ENCODE measurements around the gene ANKDD1B. TPM values are rescaled to one million over a fixed set of nuclear protein-coding genes. Genes with fewer than 3 reads are reported as not detected.

The ANKDD1B gene
- total and polyA plus RNA-seq, 9 of the 15 experiments (the other 6 are each of a cell fraction or from before 2014, with no cell fraction given): 0.04 to 0.29 (median 0.18) TPM; not detected in 1

GRCh38 chr5:75567710-75568109 is 43.5 kb upstream of the ANKDD1B start (continued):
- TF ChIP-seq, protein P1, sequence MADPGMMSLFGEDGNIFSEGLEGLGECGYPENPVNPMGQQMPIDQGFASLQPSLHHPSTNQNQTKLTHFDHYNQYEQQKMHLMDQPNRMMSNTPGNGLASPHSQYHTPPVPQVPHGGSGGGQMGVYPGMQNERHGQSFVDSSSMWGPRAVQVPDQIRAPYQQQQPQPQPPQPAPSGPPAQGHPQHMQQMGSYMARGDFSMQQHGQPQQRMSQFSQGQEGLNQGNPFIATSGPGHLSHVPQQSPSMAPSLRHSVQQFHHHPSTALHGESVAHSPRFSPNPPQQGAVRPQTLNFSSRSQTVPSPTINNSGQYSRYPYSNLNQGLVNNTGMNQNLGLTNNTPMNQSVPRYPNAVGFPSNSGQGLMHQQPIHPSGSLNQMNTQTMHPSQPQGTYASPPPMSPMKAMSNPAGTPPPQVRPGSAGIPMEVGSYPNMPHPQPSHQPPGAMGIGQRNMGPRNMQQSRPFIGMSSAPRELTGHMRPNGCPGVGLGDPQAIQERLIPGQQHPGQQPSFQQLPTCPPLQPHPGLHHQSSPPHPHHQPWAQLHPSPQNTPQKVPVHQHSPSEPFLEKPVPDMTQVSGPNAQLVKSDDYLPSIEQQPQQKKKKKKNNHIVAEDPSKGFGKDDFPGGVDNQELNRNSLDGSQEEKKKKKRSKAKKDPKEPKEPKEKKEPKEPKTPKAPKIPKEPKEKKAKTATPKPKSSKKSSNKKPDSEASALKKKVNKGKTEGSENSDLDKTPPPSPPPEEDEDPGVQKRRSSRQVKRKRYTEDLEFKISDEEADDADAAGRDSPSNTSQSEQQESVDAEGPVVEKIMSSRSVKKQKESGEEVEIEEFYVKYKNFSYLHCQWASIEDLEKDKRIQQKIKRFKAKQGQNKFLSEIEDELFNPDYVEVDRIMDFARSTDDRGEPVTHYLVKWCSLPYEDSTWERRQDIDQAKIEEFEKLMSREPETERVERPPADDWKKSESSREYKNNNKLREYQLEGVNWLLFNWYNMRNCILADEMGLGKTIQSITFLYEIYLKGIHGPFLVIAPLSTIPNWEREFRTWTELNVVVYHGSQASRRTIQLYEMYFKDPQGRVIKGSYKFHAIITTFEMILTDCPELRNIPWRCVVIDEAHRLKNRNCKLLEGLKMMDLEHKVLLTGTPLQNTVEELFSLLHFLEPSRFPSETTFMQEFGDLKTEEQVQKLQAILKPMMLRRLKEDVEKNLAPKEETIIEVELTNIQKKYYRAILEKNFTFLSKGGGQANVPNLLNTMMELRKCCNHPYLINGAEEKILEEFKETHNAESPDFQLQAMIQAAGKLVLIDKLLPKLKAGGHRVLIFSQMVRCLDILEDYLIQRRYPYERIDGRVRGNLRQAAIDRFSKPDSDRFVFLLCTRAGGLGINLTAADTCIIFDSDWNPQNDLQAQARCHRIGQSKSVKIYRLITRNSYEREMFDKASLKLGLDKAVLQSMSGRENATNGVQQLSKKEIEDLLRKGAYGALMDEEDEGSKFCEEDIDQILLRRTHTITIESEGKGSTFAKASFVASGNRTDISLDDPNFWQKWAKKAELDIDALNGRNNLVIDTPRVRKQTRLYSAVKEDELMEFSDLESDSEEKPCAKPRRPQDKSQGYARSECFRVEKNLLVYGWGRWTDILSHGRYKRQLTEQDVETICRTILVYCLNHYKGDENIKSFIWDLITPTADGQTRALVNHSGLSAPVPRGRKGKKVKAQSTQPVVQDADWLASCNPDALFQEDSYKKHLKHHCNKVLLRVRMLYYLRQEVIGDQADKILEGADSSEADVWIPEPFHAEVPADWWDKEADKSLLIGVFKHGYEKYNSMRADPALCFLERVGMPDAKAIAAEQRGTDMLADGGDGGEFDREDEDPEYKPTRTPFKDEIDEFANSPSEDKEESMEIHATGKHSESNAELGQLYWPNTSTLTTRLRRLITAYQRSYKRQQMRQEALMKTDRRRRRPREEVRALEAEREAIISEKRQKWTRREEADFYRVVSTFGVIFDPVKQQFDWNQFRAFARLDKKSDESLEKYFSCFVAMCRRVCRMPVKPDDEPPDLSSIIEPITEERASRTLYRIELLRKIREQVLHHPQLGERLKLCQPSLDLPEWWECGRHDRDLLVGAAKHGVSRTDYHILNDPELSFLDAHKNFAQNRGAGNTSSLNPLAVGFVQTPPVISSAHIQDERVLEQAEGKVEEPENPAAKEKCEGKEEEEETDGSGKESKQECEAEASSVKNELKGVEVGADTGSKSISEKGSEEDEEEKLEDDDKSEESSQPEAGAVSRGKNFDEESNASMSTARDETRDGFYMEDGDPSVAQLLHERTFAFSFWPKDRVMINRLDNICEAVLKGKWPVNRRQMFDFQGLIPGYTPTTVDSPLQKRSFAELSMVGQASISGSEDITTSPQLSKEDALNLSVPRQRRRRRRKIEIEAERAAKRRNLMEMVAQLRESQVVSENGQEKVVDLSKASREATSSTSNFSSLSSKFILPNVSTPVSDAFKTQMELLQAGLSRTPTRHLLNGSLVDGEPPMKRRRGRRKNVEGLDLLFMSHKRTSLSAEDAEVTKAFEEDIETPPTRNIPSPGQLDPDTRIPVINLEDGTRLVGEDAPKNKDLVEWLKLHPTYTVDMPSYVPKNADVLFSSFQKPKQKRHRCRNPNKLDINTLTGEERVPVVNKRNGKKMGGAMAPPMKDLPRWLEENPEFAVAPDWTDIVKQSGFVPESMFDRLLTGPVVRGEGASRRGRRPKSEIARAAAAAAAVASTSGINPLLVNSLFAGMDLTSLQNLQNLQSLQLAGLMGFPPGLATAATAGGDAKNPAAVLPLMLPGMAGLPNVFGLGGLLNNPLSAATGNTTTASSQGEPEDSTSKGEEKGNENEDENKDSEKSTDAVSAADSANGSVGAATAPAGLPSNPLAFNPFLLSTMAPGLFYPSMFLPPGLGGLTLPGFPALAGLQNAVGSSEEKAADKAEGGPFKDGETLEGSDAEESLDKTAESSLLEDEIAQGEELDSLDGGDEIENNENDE (IDR thresholded peaks at IDR 0.05; ENCODE audit: low read depth, low read length): no peak
- TF ChIP-seq EZH2 (IDR thresholded peaks at IDR 0.05; ENCODE audit: borderline replicate concordance, low read depth, low read length) (no peak), RAD51 (IDR thresholded peaks at IDR 0.05; ENCODE audit: borderline replicate concordance, low read depth) (no peak), DNMT1 (IDR thresholded peaks at IDR 0.05) (no peak), CBX3 (IDR thresholded peaks at IDR 0.05; ENCODE audit: borderline replicate concordance in 1 of 2, low read length in 2 of 2) (peak in 1 of 2 experiments; percentile 72; a peak in 1 of 3 replicates), CHCHD3 (CRISPR knock-in tag; IDR thresholded peaks at IDR 0.05) (no peak), CHD4 (IDR thresholded peaks at IDR 0.05; ENCODE audit: insufficient read depth, insufficient replicate concordance, low read depth, low read length, poor library complexity, severe bottlenecking) (no peak), FUS (optimal IDR thresholded peaks at IDR 0.05; ENCODE audit: low read depth, low read length) (no peak), JUN (IDR thresholded peaks at IDR 0.05; ENCODE audit: borderline replicate concordance, low read depth, low read length) (peak; percentile 64; the same call in 1 of the 2 replicates), JUN (CRISPR knock-in tag; IDR thresholded peaks at IDR 0.05; ENCODE audit: borderline replicate concordance) (no peak), ARID3B (CRISPR knock-in tag; IDR thresholded peaks at IDR 0.05; ENCODE audit: borderline replicate concordance) (no peak), KHSRP (IDR thresholded peaks at IDR 0.05) (no peak), SRF (CRISPR knock-in tag; IDR thresholded peaks at IDR 0.05) (no peak), SMAD1 (IDR thresholded peaks at IDR 0.05; ENCODE audit: low read depth, low read length, partially characterized antibody) (no peak), ILF3 (IDR thresholded peaks at IDR 0.05; ENCODE audit: borderline replicate concordance) (no peak), NR2C2 (CRISPR knock-in tag; IDR thresholded peaks at IDR 0.05) (no peak), NR2C2 (tag; IDR thresholded peaks at IDR 0.05) (no peak)

Measured in K562 (cell line).